KOPT-K1 (cell line): Measurements from ENCODE around the gene CHAMP1.
A peak's percentile ranks its signal among the peaks of the same experiment; 100 is the strongest.

Source experiments
- H3K27ac ChIP-seq: fragments of 200-600 bp; sonication (generic); 2 replicates; pipeline ENCODE4 v1.5.1; 2016; ENCODE audit warnings: antibody characterized with exemption, mild to moderate bottlenecking, low read depth, low read length; ENCODE audit not compliant: poor library complexity, severe bottlenecking
- H3K36me3 ChIP-seq: fragments of 200-600 bp; sonication (generic); 2 replicates; pipeline ENCODE4 v1.5.1; 2017; ENCODE audit warnings: antibody characterized with exemption, mild to moderate bottlenecking, low read length, moderate library complexity; ENCODE audit not compliant: insufficient read depth
- H3K9me3 ChIP-seq: fragments of 200-600 bp; sonication (generic); 2 replicates; pipeline ENCODE4 v1.5.1; 2017; ENCODE audit warnings: antibody characterized with exemption, low read length, mild to moderate bottlenecking; ENCODE audit not compliant: insufficient read depth, poor library complexity, severe bottlenecking

CHAMP1 gene

GRCh38 chr13:114314074-114314912 is at the start of gene CHAMP1:
CHAMP1 (plus strand) TSS chr13:114314503; CDS start chr13:114323843, 9,340 bp downstream.
- peak within 1 kb of the TSS; percentile 85 for H3K27ac ChIP-seq

GRCh38 chr13:114264886-114265611 is 49.3 kb upstream of the CHAMP1 start:
- no peak overlapping the region for H3K27ac ChIP-seq
- no peaks in the 10 kb centered on the region for H3K9me3 ChIP-seq
- H3K36me3 ChIP-seq, result peaks cover 92% of the 10 kb centered on the region

More at GRCh38 chr13:114314074-114314912, at the start of gene CHAMP1:
- Histone ChIP-seq H3K9me3 (no peaks in the 10 kb centered on the region), H3K36me3 (peaks cover 27% of the 10 kb centered on the region)

- Histone ChIP-seq H3K36me3 (peaks cover 87% of the 10 kb centered on the region), H3K27ac (no peak overlapping the region), H3K9me3 (no peaks in the 10 kb centered on the region)
Observed at GRCh38 chr13:114266241-114266640, 48.1 kb upstream of the CHAMP1 start.

GRCh38 chr13:114268344-114269280 is 45.7 kb upstream of the CHAMP1 start:
- Histone ChIP-seq H3K9me3 (no peaks in the 10 kb centered on the region), H3K36me3 (peaks cover 88% of the 10 kb centered on the region), H3K27ac (no peak overlapping the region)

GRCh38 chr13:114269281-114269770 is 45.0 kb upstream of the CHAMP1 start:
- Histone ChIP-seq H3K36me3 (peaks cover 93% of the 10 kb centered on the region), H3K9me3 (no peaks in the 10 kb centered on the region), H3K27ac (no peak overlapping the region)

DNA sequence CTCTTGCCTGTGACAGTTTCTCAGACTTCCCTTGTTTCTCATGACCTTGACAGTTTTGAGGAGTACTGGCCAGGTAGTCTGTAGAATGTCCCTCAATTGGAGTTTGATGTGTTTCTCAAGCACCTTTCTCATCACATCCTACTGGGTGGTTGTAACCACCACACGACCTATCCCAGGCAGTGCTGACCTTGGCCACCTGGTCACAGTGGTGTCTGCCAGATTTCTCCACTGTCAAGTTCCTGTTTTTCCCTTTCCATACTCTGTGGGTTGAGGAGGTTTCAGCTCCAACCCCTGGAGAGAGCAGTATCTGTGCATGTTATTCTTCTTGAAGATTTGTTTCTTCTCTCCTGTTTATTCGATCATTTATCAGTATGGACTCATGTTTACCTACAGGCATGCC is 41.3 kb upstream of the CHAMP1 start:
- Histone ChIP-seq H3K36me3 (peaks cover 91% of the 10 kb centered on the region), H3K9me3 (no peaks in the 10 kb centered on the region)

DNA sequence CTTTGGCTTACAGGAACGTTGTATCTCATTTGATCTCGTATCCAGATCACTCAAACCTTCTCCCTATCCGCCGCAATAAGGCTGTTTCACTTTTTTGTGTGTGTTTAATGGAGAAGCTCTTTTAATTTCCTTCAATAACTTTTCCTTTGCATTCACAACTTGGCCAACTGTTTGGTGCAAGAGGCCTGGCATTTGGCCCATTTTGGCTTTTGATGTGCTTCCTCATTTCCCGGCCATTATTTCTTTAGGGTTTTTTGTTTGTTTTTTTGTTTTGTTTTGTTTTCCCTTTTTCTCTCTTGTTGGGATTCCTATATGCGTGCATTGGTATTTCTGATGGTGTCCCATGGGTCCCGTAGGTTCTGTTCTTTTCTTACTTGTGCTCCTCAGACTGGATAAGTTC is 39.0 kb upstream of the CHAMP1 start:
- Histone ChIP-seq H3K36me3 (peaks cover 75% of the 10 kb centered on the region), H3K27ac (no peak overlapping the region)

More for the DNA sequence above, 41.3 kb upstream of the CHAMP1 start:
- H3K27ac ChIP-seq, result no peak overlapping the region

DNA sequence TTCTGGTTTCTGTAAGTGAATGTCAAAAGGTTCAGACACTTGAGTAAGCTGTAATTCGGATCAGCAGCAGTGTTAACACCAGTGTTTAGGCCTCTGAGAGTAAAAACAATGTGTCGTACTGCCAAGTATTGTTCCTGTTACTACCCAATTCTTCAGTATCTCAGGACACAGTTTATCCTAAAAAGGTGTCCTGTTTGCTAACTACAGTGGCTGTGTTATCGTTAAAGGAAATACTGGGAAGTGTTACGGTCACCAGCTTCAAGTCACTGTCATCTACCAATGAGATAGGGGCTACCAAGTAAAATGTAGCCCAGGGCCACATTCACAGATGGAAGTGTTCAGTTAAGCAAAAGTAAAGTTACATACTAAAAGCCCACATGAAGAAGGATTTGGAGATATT is 35.2 kb upstream of the CHAMP1 start:
- no peak overlapping the region for H3K27ac ChIP-seq
- peaks cover 51% of the 10 kb centered on the region for H3K36me3 ChIP-seq
- no peaks in the 10 kb centered on the region for H3K9me3 ChIP-seq

More for the DNA sequence above, 39.0 kb upstream of the CHAMP1 start:
- H3K9me3 ChIP-seq, result no peaks in the 10 kb centered on the region

DNA sequence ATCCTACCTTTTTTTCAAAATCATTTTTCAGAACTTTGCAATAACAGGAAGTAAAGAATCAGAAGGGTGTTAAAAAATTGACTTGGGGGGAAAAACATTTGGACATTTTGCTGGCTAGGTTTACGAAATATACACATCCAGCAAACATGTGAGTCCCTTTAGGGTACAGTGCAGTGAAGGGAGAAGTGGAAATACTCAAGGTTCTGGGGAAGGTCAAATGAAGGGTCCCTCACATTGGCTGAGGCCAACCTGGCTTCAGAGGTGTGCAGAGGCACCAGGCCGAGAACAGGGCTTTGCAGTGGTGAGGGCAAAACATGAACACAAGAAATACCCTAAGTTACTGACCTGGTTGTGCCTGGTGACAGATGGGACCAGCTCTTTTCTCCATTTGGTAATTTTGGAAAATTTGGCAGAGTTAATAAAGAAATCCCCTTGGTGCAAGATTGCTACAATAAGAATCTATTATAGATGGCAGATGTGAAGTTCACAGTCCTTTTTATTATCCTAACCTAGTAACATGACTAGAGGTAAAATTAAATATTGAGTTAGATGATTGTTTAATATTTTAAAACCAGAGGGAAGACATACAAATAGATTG is 34.4 kb upstream of the CHAMP1 start:
- Histone ChIP-seq H3K36me3 (peaks cover 51% of the 10 kb centered on the region), H3K9me3 (no peaks in the 10 kb centered on the region), H3K27ac (peak overlapping the region; percentile 99)

DNA sequence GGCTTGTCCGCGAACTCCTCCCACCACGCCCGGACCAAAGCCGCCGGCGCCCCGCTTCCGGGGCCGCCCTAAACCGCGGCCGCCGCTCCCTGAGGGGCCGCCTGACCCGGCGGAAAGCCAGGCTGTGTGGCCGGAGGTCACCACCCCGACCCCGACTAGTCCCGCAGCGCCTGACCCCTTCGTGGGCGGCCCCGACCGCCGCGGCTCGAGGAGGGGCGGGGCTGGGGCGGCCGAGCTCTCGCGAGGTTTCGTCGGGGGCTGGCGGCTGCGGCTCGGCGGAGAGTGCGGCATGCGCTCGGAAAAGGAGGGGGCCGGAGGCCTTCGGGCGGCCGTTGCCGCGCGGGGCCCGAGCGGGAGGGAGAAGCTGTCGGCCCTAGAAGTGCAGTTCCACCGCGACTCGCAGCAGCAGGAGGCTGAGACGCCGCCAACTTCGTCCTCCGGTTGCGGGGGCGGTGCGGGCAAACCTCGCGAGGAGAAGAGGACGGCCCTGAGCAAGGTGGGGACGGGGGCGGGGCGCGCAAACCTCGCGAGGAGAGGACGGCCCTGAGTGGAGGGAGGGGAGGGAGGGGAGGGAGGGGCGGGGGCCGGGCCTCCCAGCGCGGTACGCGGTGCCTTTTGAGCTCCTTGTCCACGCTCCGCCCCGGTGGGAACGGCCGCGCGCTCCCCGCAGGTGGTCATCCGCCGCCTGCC is 32.8 kb upstream of the CHAMP1 start, which contains the start of gene UPF3A:
TSS of gene UPF3A (plus strand) at position 251 of the 690 bp plus-strand sequence. CDS start at position 290, 39 bp downstream.
- peaks cover 50% of the 10 kb centered on the region for H3K36me3 ChIP-seq
- peak within 1 kb of the TSS; percentile 99 for H3K27ac ChIP-seq
- no peaks in the 10 kb centered on the region for H3K9me3 ChIP-seq

DNA sequence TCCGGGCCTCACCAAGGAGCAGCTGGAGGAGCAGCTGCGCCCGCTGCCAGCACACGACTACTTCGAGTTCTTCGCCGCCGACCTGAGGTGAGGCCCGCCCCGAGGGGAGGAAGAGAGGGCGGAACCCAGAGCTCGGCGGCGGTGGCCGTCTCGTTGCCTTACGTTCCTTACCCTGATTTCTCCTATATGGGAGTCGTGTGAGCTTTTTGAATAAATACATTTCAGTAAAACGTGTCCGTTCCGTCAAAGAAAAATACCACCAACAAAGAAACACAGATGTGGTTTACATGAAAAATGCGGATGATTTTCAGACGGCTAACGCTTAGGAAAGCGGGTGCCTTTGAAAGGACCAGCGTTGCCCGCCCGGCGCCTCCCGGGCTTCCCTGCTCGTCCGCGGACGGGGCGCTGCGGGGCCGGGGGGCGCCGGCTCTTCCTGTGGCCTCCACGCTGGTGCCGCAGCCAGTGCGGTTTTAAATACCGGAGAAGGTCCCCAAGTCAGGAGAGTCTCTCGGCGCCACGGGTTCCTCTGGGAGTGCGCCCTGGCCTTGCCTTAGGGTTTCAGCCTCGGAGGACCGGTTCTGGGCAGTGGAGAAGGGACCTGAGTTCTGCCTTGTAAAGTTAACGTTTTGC is 32.1 kb upstream of the CHAMP1 start:
- Histone ChIP-seq H3K36me3 (peaks cover 52% of the 10 kb centered on the region), H3K27ac (peak overlapping the region; percentile 99), H3K9me3 (no peaks in the 10 kb centered on the region)

- peaks cover 52% of the 10 kb centered on the region for H3K36me3 ChIP-seq
- no peak overlapping the region for H3K27ac ChIP-seq
- no peaks in the 10 kb centered on the region for H3K9me3 ChIP-seq
Observed at GRCh38 chr13:114283576-114283975, 30.7 kb upstream of the CHAMP1 start.

DNA sequence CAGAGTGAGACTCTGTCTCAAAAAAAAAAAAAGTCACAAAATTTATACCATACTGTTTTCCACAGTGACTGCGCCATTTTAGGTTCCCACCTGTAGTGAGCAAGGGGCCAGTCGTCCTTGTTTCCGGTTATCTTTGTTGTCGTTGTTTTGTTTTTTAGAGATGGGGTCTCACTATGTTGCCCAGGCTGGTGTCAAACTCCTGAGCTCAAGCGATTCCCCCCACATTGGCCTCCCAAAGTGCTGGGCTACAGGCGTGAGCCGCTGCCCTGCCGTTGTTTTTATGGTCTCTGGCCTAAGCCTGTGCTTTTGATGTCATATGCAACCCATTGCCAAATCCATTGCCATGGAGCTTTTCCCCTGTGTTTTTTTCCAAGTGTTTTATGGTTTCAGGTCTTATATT is 29.6 kb upstream of the CHAMP1 start:
- Histone ChIP-seq H3K9me3 (no peaks in the 10 kb centered on the region), H3K36me3 (peaks cover 59% of the 10 kb centered on the region), H3K27ac (no peak overlapping the region)
